ENCODE results near the gene ICE2.
"Not testable (repeated sequence)": the region's sequence is repeated elsewhere in the genome, so short reads cannot be mapped to it uniquely, and the experiment has no call there.

GRCh38 chr15:60410350-60410749 is 68.6 kb downstream of the ICE2 start:
- TF ChIP-seq, protein P1, sequence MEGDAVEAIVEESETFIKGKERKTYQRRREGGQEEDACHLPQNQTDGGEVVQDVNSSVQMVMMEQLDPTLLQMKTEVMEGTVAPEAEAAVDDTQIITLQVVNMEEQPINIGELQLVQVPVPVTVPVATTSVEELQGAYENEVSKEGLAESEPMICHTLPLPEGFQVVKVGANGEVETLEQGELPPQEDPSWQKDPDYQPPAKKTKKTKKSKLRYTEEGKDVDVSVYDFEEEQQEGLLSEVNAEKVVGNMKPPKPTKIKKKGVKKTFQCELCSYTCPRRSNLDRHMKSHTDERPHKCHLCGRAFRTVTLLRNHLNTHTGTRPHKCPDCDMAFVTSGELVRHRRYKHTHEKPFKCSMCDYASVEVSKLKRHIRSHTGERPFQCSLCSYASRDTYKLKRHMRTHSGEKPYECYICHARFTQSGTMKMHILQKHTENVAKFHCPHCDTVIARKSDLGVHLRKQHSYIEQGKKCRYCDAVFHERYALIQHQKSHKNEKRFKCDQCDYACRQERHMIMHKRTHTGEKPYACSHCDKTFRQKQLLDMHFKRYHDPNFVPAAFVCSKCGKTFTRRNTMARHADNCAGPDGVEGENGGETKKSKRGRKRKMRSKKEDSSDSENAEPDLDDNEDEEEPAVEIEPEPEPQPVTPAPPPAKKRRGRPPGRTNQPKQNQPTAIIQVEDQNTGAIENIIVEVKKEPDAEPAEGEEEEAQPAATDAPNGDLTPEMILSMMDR (conservative IDR thresholded peaks at IDR 0.05; ENCODE audit: low read depth, low read length), result not testable (repeated sequence)
- TF ChIP-seq RFX5, MAFK, SMC3, NFE2L2 (IDR thresholded peaks at IDR 0.05; ENCODE audit: low read depth, low read length): not testable (repeated sequence)

Data from IMR-90 (cell line).